ENCODE data around the gene SLC12A5.

Gene SLC12A5

DNA sequence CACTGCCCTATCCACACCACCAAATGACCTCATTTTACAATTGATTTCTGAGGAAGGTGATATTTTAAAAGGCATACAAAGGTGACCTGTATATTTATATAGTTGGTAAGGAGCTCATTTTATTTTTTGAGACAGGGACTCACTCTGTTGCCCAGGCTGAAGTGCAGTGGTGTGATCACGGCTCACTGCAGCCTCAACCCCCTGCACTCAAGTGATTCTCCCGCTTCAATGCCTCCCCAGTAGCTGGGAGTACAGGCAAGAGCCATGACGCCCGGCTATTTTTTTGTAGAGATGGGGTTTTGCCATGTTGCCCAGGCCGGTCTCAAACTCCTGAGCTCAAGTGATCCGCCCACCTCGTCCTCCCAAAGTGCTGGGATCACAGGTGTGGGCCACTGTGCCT lies 47.8 kb downstream of the SLC12A5 start:
- H3K36me3 Mint-ChIP-seq (ENCODE audit: low read depth): peaks cover 23% of the 10 kb centered on the region
- peaks cover 2% of the 10 kb centered on the region for H3K4me1 Mint-ChIP-seq (ENCODE audit: low read depth)
- H3K27me3 Mint-ChIP-seq (ENCODE audit: low read depth): no peaks in the 10 kb centered on the region
- no peak for DNase-seq (ENCODE audit: low spot score)
- no peaks in the 10 kb centered on the region for H3K9me3 Mint-ChIP-seq
- no peak overlapping the region for H3K4me3 Mint-ChIP-seq
- no peak overlapping the region for H3K27ac Mint-ChIP-seq

DNA sequence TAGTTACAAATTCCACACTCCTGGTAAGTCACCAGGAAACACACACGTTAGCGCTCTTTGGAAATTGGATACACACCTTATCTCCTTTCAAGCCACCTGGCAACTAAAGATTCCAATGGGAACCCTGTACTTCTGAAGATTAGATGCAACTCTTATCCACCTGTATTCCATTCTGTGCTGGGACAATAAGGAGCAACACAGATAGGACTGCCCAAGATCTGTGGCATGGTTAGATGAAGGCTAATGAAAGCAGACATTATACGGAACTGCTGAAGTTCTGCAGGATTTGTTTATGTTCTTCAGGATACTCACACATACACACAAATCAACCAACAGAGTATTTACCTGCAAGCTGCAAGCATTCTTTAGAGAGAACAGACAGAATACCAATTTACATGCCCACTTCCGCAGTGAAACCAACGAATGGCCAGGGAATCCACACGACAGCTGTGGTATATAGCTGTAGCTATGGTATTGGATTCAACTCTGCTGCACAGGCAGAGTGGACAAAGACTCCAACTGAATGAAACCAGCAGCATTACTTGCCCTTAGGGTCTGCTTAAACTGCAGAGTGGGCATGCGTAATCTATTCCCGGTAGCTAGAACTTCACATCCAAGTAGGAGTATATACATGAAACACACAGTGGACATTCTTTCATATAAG lies 48.8 kb downstream of the SLC12A5 start:
- DNase-seq (ENCODE audit: low spot score): no peak
- Mint-ChIP-seq H3K4me1 (ENCODE audit: low read depth) (peaks cover 2% of the 10 kb centered on the region), H3K36me3 (ENCODE audit: low read depth) (peaks cover 23% of the 10 kb centered on the region), H3K27ac (no peak overlapping the region), H3K27me3 (ENCODE audit: low read depth) (no peaks in the 10 kb centered on the region), H3K4me3 (no peak overlapping the region), H3K9me3 (no peaks in the 10 kb centered on the region)

DNA sequence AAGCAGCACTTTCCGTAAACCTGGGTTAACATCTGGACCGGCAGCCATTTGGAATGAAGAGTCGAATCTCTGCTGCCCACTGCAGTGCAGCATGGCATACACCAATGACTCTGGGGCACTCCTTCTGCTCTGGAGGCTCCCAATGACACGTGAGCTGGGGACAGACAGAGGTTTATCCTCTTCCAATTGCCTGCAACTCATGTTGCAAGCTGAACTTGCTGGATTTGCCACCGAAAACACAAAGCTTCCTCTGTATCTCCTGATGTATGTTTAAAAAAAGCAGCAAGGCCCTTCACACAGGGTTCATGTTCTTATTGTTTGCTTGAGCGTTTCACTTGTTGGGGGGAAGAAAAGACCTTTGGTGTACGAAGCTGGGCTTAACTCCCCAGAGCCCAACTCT lies 49.9 kb downstream of the SLC12A5 start:
- Mint-ChIP-seq H3K4me3 (no peak overlapping the region), H3K9me3 (no peaks in the 10 kb centered on the region), H3K27me3 (ENCODE audit: low read depth) (no peaks in the 10 kb centered on the region), H3K36me3 (ENCODE audit: low read depth) (peaks cover 23% of the 10 kb centered on the region), H3K27ac (no peak overlapping the region), H3K4me1 (ENCODE audit: low read depth) (no peaks in the 10 kb centered on the region)
- no peak for DNase-seq (ENCODE audit: low spot score)

DNA sequence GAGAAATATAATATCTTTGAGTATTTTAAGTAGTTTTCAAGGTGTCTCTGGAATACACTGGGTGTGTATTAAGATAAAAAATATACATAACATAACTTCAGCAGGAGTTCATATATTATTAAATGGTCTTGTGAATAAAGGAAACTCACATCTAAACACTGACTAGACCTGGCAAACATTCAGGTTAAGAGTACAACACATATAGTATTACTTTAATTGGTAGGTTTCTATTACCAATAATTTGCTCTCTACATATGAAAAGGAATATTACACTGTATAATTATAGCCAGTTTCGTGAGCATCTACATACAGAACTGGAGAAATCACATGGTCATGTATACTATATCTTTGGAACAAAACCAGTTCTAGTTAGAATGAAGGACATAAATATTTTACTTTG lies 52.1 kb downstream of the SLC12A5 start:
- no peaks in the 10 kb centered on the region for H3K4me1 Mint-ChIP-seq (ENCODE audit: low read depth)
- no peaks in the 10 kb centered on the region for H3K27me3 Mint-ChIP-seq (ENCODE audit: low read depth)
- DNase-seq (ENCODE audit: low spot score): no peak
- peaks cover 16% of the 10 kb centered on the region for H3K36me3 Mint-ChIP-seq (ENCODE audit: low read depth)
- no peak overlapping the region for H3K4me3 Mint-ChIP-seq
- no peaks in the 10 kb centered on the region for H3K9me3 Mint-ChIP-seq
- no peak overlapping the region for H3K27ac Mint-ChIP-seq

DNA sequence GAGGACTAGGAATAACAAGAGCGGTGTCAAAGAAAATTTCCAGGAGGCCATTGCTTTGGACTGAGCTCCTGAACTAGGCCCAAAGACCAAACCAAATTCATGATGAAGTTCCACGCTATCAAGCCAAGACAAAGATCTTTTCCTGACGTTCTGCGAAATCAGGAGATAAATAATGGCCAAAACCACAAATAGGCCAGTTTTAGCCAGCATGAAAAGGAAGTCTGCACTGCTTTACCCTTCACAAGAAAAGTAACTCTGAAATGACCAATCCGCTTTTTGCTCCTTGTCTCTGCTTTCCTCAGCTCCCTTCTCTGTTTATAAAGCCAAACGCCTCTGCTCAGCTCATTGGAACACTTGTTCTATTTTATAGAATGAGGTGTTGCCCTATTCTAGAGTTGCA lies 54.1 kb downstream of the SLC12A5 start:
- H3K27ac Mint-ChIP-seq: no peak overlapping the region
- DNase-seq (ENCODE audit: low spot score): no peak
- H3K27me3 Mint-ChIP-seq (ENCODE audit: low read depth): no peaks in the 10 kb centered on the region
- H3K4me3 Mint-ChIP-seq: no peak overlapping the region
- H3K36me3 Mint-ChIP-seq (ENCODE audit: low read depth): peaks cover 16% of the 10 kb centered on the region
- H3K4me1 Mint-ChIP-seq (ENCODE audit: low read depth): peaks cover 15% of the 10 kb centered on the region
- no peaks in the 10 kb centered on the region for H3K9me3 Mint-ChIP-seq

DNA sequence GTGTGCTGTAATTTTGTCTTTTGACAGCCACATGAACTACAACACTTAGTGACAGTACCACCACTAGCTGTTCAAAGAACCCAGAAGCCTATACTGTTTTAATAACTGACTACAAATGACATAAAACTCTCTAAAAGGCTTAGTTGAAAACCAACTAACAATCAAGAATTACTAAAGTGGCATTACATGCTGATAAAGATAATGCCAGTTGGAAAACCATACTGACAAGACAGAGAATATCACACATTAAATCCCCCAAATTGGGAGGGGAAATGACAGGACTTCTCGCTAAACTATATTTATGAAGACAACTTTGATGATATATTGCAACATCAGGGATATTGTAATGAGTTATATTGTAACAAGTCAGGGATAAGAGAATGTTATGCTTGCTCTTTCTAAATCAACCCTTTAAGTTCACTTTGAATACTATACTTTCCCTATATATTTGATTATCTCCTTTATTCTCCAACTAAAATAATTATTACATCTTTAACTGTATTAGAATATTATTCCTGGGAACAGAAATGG lies 54.6 kb downstream of the SLC12A5 start:
- no peak for DNase-seq (ENCODE audit: low spot score)
- no peaks in the 10 kb centered on the region for H3K9me3 Mint-ChIP-seq
- H3K27me3 Mint-ChIP-seq (ENCODE audit: low read depth): no peaks in the 10 kb centered on the region
- H3K4me3 Mint-ChIP-seq: no peak overlapping the region
- H3K36me3 Mint-ChIP-seq (ENCODE audit: low read depth): peaks cover 13% of the 10 kb centered on the region
- no peak overlapping the region for H3K27ac Mint-ChIP-seq
- peaks cover 19% of the 10 kb centered on the region for H3K4me1 Mint-ChIP-seq (ENCODE audit: low read depth)

DNA sequence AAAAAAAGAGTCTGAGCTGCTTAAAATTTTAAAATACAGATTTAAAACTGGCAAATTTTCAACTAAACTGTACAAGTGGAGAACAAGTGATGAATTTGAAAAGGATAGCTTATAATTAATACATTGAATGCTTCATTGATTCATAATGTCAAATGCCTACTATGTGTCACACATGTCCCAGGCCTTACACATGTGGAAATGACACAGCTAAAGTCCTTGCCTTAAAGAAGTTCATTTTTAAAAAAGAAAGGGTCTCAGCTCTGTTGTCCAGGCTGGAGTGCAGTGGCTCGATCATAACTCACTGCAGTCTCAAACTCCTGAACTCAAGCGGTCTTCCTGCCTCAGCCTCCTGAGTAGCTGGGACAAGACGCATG lies 55.8 kb downstream of the SLC12A5 start:
- Mint-ChIP-seq H3K27me3 (ENCODE audit: low read depth) (no peaks in the 10 kb centered on the region), H3K4me3 (no peak overlapping the region), H3K9me3 (no peaks in the 10 kb centered on the region), H3K36me3 (ENCODE audit: low read depth) (peaks cover 10% of the 10 kb centered on the region), H3K4me1 (ENCODE audit: low read depth) (peaks cover 19% of the 10 kb centered on the region), H3K27ac (no peak overlapping the region)
- DNase-seq (ENCODE audit: low spot score): no peak

DNA sequence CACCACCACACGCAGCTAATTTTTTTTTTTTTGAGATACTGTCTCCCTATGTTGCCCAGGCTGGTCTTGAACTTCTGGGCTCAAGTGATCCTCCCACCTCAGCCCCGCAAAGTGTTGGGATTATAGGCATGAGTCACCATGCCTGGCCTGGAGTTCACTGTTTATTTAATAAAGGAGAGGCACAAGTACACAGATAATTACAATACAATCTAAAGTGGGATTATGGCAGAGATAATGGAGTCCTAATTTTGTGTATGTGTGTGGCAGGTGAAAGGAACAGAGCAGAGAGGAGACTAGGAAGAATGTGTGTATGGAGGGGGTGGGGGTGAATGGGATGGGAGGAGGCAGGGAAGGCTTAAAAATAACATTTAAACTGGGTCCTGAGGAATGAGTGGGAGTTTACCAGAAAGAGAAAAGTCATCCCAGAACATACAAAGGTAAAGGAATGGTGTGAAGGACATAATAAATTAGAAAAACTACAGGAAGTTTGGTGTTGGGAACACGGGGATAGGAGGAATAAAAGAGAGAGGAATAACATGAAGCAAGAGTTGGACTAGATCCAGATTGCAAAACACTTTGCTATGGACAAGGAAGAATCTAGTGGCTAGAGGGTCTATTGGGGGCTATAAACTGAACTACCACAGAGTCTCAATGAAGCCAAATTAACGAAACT lies 56.3 kb downstream of the SLC12A5 start:
- Mint-ChIP-seq H3K9me3 (no peaks in the 10 kb centered on the region), H3K27ac (no peak overlapping the region), H3K27me3 (ENCODE audit: low read depth) (no peaks in the 10 kb centered on the region), H3K36me3 (ENCODE audit: low read depth) (peaks cover 10% of the 10 kb centered on the region), H3K4me1 (ENCODE audit: low read depth) (peaks cover 23% of the 10 kb centered on the region), H3K4me3 (no peak overlapping the region)
- no peak for DNase-seq (ENCODE audit: low spot score)

DNA sequence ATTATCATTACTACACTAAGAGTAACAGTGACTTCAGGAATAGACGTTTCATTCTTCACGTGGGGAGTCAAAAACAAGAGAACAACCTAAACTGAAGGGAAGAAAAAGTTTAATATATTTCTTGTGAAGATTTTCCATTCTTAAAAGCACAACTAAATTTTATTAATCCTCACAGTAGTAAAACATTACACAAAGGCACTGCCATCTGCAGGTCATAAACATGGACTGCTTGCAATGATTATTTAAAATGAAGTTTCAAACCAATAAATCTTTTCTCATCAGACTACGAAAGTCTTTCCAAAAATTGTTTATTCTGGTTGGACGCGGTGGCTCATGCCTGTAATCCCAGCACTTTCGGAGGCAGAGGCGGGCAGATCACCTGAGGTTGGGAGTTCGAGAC lies 58.1 kb downstream of the SLC12A5 start:
- peak overlapping the region; percentile 56 for H3K4me3 Mint-ChIP-seq
- peaks cover 23% of the 10 kb centered on the region for H3K4me1 Mint-ChIP-seq (ENCODE audit: low read depth)
- H3K27ac Mint-ChIP-seq: no peak overlapping the region
- DNase-seq (ENCODE audit: low spot score): no peak
- no peaks in the 10 kb centered on the region for H3K27me3 Mint-ChIP-seq (ENCODE audit: low read depth)
- H3K9me3 Mint-ChIP-seq: no peaks in the 10 kb centered on the region
- H3K36me3 Mint-ChIP-seq (ENCODE audit: low read depth): peaks cover 9% of the 10 kb centered on the region

DNA sequence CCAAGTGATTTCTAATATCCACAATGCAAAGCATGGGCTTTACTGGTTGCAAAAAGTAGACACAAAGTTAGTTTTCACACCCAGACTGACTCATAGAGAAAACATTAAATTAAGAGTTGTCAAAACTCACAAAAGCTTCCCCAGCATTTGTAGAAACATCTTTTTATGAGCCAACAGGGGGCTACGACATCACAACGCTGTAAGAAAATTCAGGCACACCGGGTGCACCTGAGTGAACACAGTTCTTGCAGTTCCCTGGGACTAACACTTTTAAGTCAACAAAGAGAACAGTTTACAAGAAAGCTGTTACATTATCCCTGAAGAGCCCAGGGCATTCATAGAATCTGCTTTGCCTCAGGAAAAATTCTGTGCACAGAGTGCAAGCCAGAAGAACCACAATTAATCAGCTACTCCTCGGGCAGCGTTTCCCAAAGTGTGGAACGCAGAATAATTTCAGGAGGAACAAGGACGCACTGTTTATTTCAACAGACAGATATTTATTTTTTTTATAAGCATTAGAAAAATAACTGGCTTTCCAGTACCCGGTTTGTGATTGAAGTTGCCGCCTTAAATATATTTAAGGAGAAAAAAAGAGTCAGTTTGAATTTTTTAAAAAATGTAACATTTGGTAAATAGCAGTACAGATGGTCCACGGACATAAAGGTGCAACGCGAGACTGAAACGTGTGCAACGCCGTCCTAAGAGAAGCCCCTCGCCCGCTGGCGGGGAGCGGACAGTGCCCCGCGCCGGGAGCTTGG lies 59.6 kb downstream of the SLC12A5 start:
- Mint-ChIP-seq H3K4me3 (peak overlapping the region; percentile 85), H3K36me3 (ENCODE audit: low read depth) (peaks cover 9% of the 10 kb centered on the region), H3K9me3 (no peaks in the 10 kb centered on the region), H3K27me3 (ENCODE audit: low read depth) (no peaks in the 10 kb centered on the region), H3K4me1 (ENCODE audit: low read depth) (peaks cover 23% of the 10 kb centered on the region), H3K27ac (peak overlapping the region; percentile 5)
- DNase-seq (ENCODE audit: low spot score): no peak

DNA sequence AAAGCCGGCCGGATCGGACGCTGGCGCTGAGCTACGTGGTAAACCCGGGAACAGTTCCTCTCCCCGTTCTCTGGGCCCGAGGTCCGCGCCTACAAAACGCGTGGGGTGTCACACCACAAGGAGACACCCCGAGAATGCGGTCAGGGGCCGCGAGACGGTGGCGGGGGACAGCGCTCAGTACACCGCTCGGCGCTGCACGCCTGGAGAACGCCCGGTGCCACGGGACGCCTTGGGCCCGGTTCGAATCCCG lies 60.1 kb downstream of the SLC12A5 start:
- H3K4me3 Mint-ChIP-seq: peak overlapping the region; percentile 85
- DNase-seq (ENCODE audit: low spot score): no peak

DNA sequence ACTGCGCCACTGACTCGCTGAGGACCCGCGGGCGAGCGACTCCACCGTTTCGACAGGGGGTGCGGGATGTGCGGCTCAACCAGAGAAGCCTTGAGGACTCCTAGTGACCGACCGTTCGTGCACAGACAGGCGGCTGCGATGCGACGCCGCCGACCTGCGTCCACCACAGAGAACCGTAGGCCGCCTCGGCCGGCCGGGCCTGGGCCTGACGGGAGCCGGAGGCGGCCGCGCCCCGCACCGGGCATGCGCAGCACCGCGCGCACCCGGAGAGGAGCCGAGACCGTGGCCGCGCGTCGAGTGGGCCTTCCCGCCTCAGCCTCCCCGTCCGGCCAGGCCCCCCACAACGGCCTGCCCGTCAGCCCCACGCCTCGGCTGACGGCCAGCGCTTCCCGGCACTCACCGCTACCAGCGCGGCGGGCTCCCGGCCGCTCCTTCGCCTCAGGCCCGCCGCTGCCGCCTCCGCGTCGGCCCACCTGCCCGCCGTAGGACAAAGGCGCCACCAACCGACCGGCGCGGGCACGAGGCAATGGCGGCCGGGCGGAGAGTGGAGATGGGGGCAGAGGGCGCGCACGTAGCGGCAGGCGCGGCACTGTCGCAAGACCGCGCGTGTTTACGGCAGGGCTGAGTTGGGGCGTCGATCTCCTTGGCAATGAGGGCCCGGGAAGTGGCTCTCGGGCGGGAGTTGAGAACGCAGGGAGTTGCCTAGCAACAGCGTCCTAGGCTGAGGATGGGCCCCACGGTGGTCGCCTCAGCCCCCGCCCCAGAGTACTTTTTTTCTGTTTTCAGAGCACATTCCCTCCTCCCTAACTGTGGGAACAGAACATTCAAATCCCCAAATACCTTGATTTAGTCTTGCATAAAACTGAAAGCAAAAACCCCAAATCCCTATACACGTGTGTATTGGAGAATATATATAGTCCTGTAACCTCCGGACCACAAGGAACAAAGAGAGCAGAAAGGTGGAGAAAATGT lies 60.7 kb downstream of the SLC12A5 start, which contains the start of gene NCOA5:
Gene NCOA5 (minus strand): TSS at position 546 of the 972 bp plus-strand sequence. CDS start 10,538 bp downstream, outside the sequence.
- H3K4me1 Mint-ChIP-seq (ENCODE audit: low read depth): peaks cover 23% of the 10 kb centered on the region
- H3K27me3 Mint-ChIP-seq (ENCODE audit: low read depth): peaks cover 2% of the 10 kb centered on the region
- H3K27ac Mint-ChIP-seq: peak within 1 kb of the TSS; percentile 88
- H3K9me3 Mint-ChIP-seq: no peaks in the 10 kb centered on the region
- H3K4me3 Mint-ChIP-seq: peak within 1 kb of the TSS; percentile 85
- H3K36me3 Mint-ChIP-seq (ENCODE audit: low read depth): peaks cover 9% of the 10 kb centered on the region
- DNase-seq (ENCODE audit: low spot score): peak; percentile 94

More for the DNA sequence above, 60.1 kb downstream of the SLC12A5 start:
- Mint-ChIP-seq H3K27me3 (ENCODE audit: low read depth) (no peaks in the 10 kb centered on the region), H3K9me3 (no peaks in the 10 kb centered on the region), H3K27ac (peak overlapping the region; percentile 88), H3K4me1 (ENCODE audit: low read depth) (peaks cover 23% of the 10 kb centered on the region), H3K36me3 (ENCODE audit: low read depth) (peaks cover 9% of the 10 kb centered on the region)

All from T-helper 2 cell treated with Interferon-gamma antibody and Interleukin-4, amounts not matched to agents 5 μg/mL and 100 μg/mL, for 36 hours (primary cell).